Fibroblast of the aortic adventitia (primary cell): ENCODE measurements around the gene SLAIN2. TPM values are rescaled to one million over a fixed set of nuclear protein-coding genes. Genes with fewer than 3 reads are reported as not detected.
"Not testable (repeated sequence)": the region's sequence is repeated elsewhere in the genome, so short reads cannot be mapped to it uniquely, and the experiment has no call there.

ENCODE experiments used
- DNase-seq: peaks from one replicate; pipeline ENCODE4 v3.0.0-alpha.2; 2010; ENCODE audit warnings: low read depth
- H3K4me3 ChIP-seq: 2 replicates; pipeline ENCODE4 v1.5.1; 2011; ENCODE audit warnings: low read depth, mild to moderate bottlenecking, control low read depth, low read length, moderate library complexity
- total RNA-seq: library from RNA; depleted of rRNA; stranded (reverse); fragments of >200 nt; gene quantifications from 2 replicates; pipeline ENCODE4 v1.2.3, GENCODE V29; 2012; ENCODE audit warnings: low replicate concordance
- TF ChIP-seq, protein P1 (sequence below): IDR thresholded peaks from 2 replicates; pipeline ENCODE4 v1.5.1; 2011; ENCODE audit warnings: mild to moderate bottlenecking, low read length, control low read depth, inconsistent platforms; ENCODE audit not compliant: insufficient read depth

SLAIN2 gene
- total RNA-seq, 1 donor, result 93.5 TPM

DNA sequence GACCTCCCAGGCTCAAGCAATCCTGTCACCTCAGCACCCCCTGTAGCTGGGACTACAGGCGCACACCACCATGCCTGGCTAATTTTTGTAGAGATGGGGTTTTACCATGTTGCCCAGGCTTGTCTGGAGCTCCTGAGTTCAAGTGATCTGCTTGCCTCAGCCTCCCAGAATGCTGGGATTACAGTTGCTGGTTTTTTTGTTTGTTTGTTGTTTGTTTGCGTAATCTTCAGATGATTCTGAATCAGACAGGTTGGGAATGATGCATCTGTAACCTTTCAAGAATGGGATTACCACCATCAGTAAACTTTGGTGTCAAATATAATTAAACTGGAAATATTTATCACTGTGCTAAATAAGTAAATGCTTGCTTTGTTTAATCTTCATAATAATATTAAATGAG lies 79.8 kb downstream of the SLAIN2 start:
- DNase-seq, result no peak
- no peak overlapping the region for H3K4me3 ChIP-seq
- TF ChIP-seq, protein P1, sequence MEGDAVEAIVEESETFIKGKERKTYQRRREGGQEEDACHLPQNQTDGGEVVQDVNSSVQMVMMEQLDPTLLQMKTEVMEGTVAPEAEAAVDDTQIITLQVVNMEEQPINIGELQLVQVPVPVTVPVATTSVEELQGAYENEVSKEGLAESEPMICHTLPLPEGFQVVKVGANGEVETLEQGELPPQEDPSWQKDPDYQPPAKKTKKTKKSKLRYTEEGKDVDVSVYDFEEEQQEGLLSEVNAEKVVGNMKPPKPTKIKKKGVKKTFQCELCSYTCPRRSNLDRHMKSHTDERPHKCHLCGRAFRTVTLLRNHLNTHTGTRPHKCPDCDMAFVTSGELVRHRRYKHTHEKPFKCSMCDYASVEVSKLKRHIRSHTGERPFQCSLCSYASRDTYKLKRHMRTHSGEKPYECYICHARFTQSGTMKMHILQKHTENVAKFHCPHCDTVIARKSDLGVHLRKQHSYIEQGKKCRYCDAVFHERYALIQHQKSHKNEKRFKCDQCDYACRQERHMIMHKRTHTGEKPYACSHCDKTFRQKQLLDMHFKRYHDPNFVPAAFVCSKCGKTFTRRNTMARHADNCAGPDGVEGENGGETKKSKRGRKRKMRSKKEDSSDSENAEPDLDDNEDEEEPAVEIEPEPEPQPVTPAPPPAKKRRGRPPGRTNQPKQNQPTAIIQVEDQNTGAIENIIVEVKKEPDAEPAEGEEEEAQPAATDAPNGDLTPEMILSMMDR, result no peak

DNA sequence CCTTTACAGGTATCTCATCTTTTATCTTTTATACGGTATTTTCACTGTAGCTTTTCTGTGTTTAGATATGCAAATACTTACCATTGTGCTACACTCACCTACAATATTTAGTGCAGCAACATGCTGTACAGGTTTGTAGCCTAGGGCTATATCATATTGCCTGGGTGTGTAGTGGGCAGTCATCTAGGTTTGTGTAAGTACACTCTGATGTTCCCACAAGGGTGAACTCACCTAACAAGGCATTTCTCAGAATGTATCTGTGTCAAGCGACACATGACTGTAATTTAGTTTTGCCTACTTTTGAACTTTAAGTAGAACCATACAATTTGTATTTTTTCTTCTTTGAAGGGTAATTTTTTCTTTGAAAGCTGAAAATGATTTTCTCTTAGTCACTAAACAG lies 87.6 kb downstream of the SLAIN2 start:
- no peak for DNase-seq
- H3K4me3 ChIP-seq, result no peak overlapping the region
- TF ChIP-seq, protein P1, result no peak

DNA sequence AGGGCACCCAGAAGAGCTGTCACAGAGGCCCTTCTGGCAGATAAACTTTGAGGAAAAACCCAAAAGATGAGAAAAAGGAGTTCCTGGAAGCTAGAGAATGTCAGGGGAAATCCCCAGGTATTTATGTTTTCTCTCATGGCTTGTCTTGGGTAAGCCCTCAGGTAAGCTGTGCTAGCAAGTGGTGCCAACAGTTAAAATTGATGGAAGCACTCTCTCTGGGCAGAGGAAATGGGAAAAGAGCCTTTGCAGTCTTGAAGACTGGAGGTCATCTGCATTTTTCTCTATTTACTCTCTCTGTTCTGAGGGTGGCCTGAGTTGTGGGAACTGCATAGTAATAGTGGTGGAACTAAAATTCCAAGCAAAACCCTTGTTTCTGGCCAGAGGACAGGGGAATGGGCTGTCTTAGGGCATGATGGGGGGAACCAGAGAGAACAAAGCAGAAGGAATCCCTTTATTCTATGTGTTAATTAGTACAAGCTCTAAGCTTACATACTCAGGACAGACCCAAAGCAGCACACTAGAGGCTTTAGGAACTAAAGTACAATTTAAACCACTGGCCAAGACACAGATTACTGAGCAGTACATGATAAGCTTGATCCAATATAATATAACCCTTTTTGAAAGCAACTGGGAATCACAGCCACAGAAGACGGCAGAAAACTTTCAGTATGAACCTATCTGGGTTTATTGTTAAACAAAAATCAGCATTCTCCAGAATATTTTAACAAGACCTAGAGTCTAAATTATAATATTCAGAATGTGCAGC lies 88.6 kb downstream of the SLAIN2 start:
- DNase-seq, result no peak
- no peak overlapping the region for H3K4me3 ChIP-seq
- TF ChIP-seq, protein P1, result no peak

DNA sequence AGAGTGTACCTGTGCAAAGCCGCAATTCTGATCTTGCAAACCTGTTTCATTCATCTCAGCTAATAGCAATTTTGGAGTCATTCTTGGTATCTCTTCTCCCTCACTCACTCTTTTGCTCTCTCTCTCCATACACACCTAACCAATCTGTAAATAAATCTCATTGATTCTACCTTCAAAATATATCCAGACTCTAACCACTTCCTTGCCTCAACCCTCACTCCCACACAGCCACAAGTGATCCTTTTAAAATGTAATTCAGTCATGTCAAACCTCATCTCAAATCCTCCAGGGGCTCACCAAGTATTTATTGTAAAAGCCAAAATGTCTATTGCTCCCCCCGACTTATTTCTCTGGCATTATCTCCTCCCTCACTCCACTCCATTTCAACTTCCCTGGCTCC lies 90.1 kb downstream of the SLAIN2 start:
- TF ChIP-seq, protein P1, result no peak
- no peak for DNase-seq
- no peak overlapping the region for H3K4me3 ChIP-seq

DNA sequence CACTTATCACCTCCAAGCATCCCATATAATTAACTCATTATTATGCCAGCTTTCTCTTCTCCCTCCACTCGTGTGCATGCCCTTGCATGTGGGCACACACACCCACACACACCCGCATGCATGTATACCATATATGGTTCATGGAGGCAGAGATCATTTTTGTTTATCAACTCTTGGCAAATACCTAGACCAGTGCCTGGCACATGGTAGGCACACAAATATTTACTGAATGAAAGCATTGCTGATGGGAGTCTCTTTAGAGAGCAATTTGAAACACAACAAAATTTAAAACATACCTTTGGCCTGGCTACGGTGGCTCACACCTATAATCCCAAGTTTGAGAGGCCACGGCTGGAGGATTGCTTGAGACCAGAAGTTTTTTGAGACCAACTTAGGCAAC lies 90.7 kb downstream of the SLAIN2 start:
- TF ChIP-seq, protein P1, result no peak
- DNase-seq, result no peak
- H3K4me3 ChIP-seq, result no peak overlapping the region

DNA sequence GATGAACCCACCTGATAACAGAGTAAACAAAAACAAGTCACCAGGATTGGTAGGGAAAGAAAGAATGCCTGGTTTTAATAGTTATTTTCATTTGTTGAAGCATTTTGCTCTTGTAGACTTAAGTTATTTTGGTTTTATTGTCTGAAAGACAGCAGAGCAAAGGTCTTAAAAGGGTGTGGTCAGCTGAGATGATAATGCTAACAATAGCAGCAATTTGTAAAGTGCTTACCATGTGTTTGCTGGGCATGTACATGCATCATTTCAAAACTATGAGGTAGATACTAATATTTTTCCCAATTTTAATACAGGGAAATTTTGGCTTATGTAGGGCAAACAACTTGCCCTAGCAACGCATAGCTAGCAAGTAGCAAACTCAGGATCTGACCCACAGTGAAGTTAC lies 95.0 kb downstream of the SLAIN2 start:
- H3K4me3 ChIP-seq, result no peak overlapping the region
- TF ChIP-seq, protein P1, result no peak
- DNase-seq, result peak; percentile 33

DNA sequence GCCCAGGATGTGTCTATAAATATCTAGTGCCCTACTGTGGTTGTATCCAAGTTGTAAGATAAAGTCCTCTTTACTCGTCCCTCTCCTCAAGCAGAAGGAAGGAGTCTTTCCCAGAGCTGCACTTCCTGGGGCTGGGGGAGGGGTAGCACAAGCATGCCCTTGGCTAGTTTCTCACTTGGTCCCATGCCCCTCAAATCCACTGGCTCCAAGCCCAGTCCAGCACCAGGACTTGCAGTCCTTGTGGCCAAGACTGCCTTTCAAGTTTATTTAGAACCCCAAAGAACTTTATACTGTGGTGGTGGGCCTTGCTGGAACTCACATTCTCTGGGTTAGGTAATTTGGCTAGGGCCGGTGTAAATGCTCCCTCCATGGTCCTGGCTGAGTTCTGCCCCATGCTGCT lies 98.7 kb downstream of the SLAIN2 start:
- H3K4me3 ChIP-seq, result no peak overlapping the region
- TF ChIP-seq, protein P1, result no peak
- DNase-seq, result peak; percentile 34

DNA sequence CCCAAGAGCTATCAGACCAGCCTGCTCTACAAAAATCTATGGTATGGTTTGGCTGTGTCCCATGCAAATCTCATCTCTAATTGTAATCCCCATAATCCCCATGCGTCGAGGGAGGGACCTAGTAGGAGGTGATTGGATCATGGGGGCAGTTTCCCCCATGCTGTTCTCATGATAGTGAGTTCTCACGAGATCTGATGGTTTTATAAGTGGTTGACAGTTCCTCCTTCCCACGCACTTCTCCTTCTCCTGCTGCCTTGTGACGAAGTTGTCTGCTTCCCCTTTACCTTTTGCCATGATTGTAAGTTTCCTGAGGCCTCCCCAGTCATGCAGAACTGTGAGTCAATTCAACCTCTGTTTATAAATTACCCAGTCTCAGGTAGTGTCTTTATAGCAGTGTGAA lies 99.6 kb downstream of the SLAIN2 start:
- not testable (repeated sequence) for DNase-seq, H3K4me3 ChIP-seq
